CD4-positive, alpha-beta T cell treated with Interleukin-21 for 1 hour (primary cell): Measurements from ENCODE around the gene IPO11.
"Not testable (repeated sequence)": the region's sequence is repeated elsewhere in the genome, so short reads cannot be mapped to it uniquely, and the experiment has no call there.

Source experiments
- DNase-seq: peaks from one replicate; pipeline ENCODE4 v3.0.0-alpha.2; 2020

Gene IPO11

GRCh38 chr5:62520812-62521211 lies 108.2 kb downstream of the IPO11 start:
- not testable (repeated sequence) for DNase-seq

- DNase-seq, result no peak
Measured at GRCh38 chr5:62521319-62521718, 108.8 kb downstream of the IPO11 start.

GRCh38 chr5:62522811-62523210 lies 110.2 kb downstream of the IPO11 start:
- no peak for DNase-seq

- no peak for DNase-seq
Measured at GRCh38 chr5:62533597-62533996, 121.0 kb downstream of the IPO11 start.

GRCh38 chr5:62534461-62535236 lies 122.1 kb downstream of the IPO11 start:
- no peak for DNase-seq

GRCh38 chr5:62536232-62536631 lies 123.7 kb downstream of the IPO11 start:
- no peak for DNase-seq

- no peak for DNase-seq
Measured at GRCh38 chr5:62536783-62537182, 124.2 kb downstream of the IPO11 start.

- DNase-seq, result no peak
Measured at GRCh38 chr5:62538017-62538942, 125.7 kb downstream of the IPO11 start.

- DNase-seq, result no peak
Measured at GRCh38 chr5:62542720-62543119, 130.2 kb downstream of the IPO11 start.

GRCh38 chr5:62547945-62548630 lies 135.5 kb downstream of the IPO11 start:
- DNase-seq, result no peak

- no peak for DNase-seq
Measured at GRCh38 chr5:62550103-62550502, 137.5 kb downstream of the IPO11 start.

GRCh38 chr5:62555930-62556329 lies 143.4 kb downstream of the IPO11 start:
- no peak for DNase-seq

GRCh38 chr5:62558941-62559340 lies 146.4 kb downstream of the IPO11 start:
- DNase-seq, result no peak

- DNase-seq, result no peak
Measured at GRCh38 chr5:62560786-62561185, 148.2 kb downstream of the IPO11 start.

GRCh38 chr5:62561896-62562295 lies 149.3 kb downstream of the IPO11 start:
- DNase-seq, result no peak

GRCh38 chr5:62562867-62563266 lies 150.3 kb downstream of the IPO11 start:
- DNase-seq, result no peak

- DNase-seq, result no peak
Measured at GRCh38 chr5:62564101-62564500, 151.5 kb downstream of the IPO11 start.

GRCh38 chr5:62565740-62566139 lies 153.2 kb downstream of the IPO11 start:
- not testable (repeated sequence) for DNase-seq

- DNase-seq, result no peak
Measured at GRCh38 chr5:62568143-62568542, 155.6 kb downstream of the IPO11 start.

- no peak for DNase-seq
Measured at GRCh38 chr5:62568800-62569432, 156.4 kb downstream of the IPO11 start.

GRCh38 chr5:62569470-62569869 lies 156.9 kb downstream of the IPO11 start:
- no peak for DNase-seq

- no peak for DNase-seq
Measured at GRCh38 chr5:62572918-62573514, 160.5 kb downstream of the IPO11 start.
